ENCODE measurements around the gene TBCCD1. TPM values are rescaled to one million over a fixed set of nuclear protein-coding genes. Genes with fewer than 3 reads are reported as not detected.

The TBCCD1 gene
- total RNA-seq, 1 donor from 2014 or later: 16.4 TPM

DNA sequence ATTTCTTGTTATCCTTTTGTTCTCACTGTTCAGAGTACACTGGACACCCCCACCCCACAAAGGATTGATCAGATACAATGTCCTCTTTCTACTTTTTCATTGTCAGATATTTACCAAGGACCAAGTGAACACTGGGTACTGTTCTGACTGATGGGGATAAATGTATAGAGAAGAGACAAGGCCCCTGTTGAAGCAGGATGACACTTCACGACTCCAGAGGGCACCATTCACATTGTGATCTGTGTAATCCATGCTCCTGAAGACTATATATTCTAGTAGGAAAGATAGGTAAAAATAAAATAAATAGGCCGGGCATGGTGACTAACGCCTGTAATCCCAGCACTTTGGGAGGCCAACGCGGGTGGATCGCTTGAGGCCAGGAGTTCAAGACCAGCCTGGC is 15.8 kb downstream of the TBCCD1 start:
- Mint-ChIP-seq H3K4me3 (ENCODE audit: unreplicated experiment) (no peak overlapping the region), H3K36me3 (ENCODE audit: unreplicated experiment) (peaks cover 41% of the 10 kb centered on the region), H3K27me3 (ENCODE audit: unreplicated experiment) (no peaks in the 10 kb centered on the region), H3K9me3 (ENCODE audit: unreplicated experiment) (no peaks in the 10 kb centered on the region), H3K27ac (ENCODE audit: unreplicated experiment) (no peak overlapping the region), H3K4me1 (ENCODE audit: unreplicated experiment) (no peaks in the 10 kb centered on the region)
- TF ChIP-seq, protein P1, sequence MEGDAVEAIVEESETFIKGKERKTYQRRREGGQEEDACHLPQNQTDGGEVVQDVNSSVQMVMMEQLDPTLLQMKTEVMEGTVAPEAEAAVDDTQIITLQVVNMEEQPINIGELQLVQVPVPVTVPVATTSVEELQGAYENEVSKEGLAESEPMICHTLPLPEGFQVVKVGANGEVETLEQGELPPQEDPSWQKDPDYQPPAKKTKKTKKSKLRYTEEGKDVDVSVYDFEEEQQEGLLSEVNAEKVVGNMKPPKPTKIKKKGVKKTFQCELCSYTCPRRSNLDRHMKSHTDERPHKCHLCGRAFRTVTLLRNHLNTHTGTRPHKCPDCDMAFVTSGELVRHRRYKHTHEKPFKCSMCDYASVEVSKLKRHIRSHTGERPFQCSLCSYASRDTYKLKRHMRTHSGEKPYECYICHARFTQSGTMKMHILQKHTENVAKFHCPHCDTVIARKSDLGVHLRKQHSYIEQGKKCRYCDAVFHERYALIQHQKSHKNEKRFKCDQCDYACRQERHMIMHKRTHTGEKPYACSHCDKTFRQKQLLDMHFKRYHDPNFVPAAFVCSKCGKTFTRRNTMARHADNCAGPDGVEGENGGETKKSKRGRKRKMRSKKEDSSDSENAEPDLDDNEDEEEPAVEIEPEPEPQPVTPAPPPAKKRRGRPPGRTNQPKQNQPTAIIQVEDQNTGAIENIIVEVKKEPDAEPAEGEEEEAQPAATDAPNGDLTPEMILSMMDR (IDR thresholded peaks at IDR 0.05): no peak
- DNase-seq (ENCODE audit: extremely low spot score, unreplicated experiment): no peak

DNA sequence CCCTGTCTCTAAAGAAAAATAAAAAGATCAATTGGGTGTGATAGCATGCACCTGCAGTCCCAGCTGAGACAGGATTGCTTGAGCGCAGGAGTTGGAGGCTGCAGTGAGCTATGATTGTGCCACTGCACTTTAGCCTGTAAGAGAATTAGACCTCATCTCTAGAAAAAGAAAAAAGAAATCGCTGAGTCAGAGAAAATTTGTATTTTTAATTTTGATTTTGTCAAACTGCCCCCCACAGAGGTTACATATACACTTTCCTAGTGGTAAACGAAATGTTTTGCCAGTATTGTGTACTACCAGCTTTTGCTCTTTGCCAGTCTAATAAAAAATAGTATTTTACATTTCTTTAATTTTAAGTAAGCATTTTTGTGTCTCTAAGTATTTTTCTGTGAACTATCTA is 17.6 kb downstream of the TBCCD1 start:
- TF ChIP-seq, protein P1 (IDR thresholded peaks at IDR 0.05): no peak
- H3K4me1 Mint-ChIP-seq (ENCODE audit: unreplicated experiment): no peaks in the 10 kb centered on the region

DNA sequence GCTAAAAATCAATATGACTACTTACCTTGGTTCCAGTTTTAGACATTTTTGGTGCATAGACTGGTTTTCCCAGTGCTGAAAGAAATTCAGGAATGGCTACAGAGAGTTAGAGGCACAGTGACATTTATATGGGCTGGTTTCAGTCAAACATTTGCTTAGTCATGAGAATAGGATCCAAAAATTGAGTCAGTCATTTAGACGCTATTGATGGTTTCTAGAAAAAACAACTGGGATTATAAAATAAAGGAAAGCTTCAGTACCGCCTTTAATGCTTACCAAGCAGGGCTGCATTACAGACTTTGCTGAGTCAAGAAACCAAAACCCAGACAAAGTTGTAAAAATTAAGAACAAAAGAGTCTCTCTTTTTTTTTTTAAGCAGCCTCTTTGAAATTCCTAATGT is 22.9 kb downstream of the TBCCD1 start, which contains the start of gene CRYGS:
TSS of gene CRYGS (minus strand) at position 100 of the 400 bp plus-strand sequence. CDS start at position 46, 54 bp downstream.
- no peak within 1 kb of the TSS for H3K4me3 Mint-ChIP-seq (ENCODE audit: unreplicated experiment)
- peaks cover 15% of the 10 kb centered on the region for H3K36me3 Mint-ChIP-seq (ENCODE audit: unreplicated experiment)
- DNase-seq (ENCODE audit: extremely low spot score, unreplicated experiment): no peak
- no peaks in the 10 kb centered on the region for H3K27me3 Mint-ChIP-seq (ENCODE audit: unreplicated experiment)
- peaks cover 3% of the 10 kb centered on the region for H3K4me1 Mint-ChIP-seq (ENCODE audit: unreplicated experiment)
- H3K9me3 Mint-ChIP-seq (ENCODE audit: unreplicated experiment): no peaks in the 10 kb centered on the region
- no peak within 1 kb of the TSS for H3K27ac Mint-ChIP-seq (ENCODE audit: unreplicated experiment)
- TF ChIP-seq, protein P1 (IDR thresholded peaks at IDR 0.05): no peak

More for the DNA sequence above, 17.6 kb downstream of the TBCCD1 start:
- Mint-ChIP-seq H3K4me3 (ENCODE audit: unreplicated experiment) (no peak overlapping the region), H3K27me3 (ENCODE audit: unreplicated experiment) (no peaks in the 10 kb centered on the region), H3K9me3 (ENCODE audit: unreplicated experiment) (no peaks in the 10 kb centered on the region), H3K27ac (ENCODE audit: unreplicated experiment) (no peak overlapping the region), H3K36me3 (ENCODE audit: unreplicated experiment) (peaks cover 27% of the 10 kb centered on the region)
- no peak for DNase-seq (ENCODE audit: extremely low spot score, unreplicated experiment)

DNA sequence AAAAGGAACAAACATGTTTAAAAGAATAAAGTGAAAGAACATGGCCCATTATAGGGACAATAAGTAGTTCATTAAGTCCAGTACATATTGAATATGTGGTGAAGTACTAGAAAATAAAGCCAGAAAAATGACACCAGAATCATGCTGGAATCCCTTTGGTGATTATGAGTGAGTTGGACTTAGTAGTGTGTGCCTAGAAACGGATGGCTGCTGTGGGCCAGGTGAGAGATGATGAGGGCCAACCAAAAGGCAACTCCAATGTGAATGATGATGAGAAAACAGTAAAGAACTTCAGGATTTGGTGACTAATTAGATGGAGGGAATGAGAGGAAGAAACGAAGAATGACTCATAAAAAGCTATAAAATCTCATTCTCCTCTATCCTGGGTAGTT is 26.3 kb downstream of the TBCCD1 start:
- DNase-seq (ENCODE audit: extremely low spot score, unreplicated experiment): no peak
- TF ChIP-seq, protein P1 (IDR thresholded peaks at IDR 0.05): no peak
- Mint-ChIP-seq H3K36me3 (ENCODE audit: unreplicated experiment) (peaks cover 5% of the 10 kb centered on the region), H3K9me3 (ENCODE audit: unreplicated experiment) (no peaks in the 10 kb centered on the region), H3K27ac (ENCODE audit: unreplicated experiment) (no peak overlapping the region), H3K4me1 (ENCODE audit: unreplicated experiment) (peaks cover 3% of the 10 kb centered on the region), H3K4me3 (ENCODE audit: unreplicated experiment) (no peak overlapping the region), H3K27me3 (ENCODE audit: unreplicated experiment) (no peaks in the 10 kb centered on the region)

DNA sequence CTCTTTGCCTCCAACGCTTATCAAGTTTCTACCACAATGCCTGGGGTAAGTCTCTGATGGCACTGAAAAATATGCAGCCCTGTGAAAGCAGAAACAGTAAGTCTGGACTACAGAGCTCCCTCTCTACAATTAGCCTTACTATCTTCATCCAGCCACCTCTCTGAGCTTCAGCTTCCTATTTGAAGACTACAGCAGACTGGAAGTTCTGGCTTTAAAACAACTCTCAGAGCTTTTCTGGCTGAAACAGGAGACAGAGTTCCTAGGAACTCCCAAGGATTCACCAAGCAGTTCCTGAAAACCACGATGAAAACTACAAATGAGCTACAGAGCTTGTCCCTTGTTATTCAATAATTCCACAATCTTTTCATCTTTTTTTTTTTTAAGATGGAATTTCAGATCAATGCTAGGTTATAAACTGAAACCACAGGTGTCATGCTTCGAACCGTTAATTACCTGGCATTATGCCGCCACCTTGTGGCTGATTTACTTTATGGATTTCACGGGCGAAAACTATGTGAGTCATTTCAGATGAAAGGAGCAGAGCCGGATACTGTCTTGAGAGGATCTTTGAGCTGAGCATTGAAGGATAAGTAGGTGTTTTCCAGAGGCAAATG is 26.8 kb downstream of the TBCCD1 start:
- H3K4me3 Mint-ChIP-seq (ENCODE audit: unreplicated experiment): peak overlapping the region; percentile 31
- DNase-seq (ENCODE audit: extremely low spot score, unreplicated experiment): no peak
- TF ChIP-seq, protein P1 (IDR thresholded peaks at IDR 0.05): peak; percentile 82
- no peaks in the 10 kb centered on the region for H3K9me3 Mint-ChIP-seq (ENCODE audit: unreplicated experiment)
- peaks cover 5% of the 10 kb centered on the region for H3K36me3 Mint-ChIP-seq (ENCODE audit: unreplicated experiment)
- no peaks in the 10 kb centered on the region for H3K27me3 Mint-ChIP-seq (ENCODE audit: unreplicated experiment)
- H3K27ac Mint-ChIP-seq (ENCODE audit: unreplicated experiment): no peak overlapping the region
- peaks cover 3% of the 10 kb centered on the region for H3K4me1 Mint-ChIP-seq (ENCODE audit: unreplicated experiment)
